ENCODE measurements around the gene RPL10A. TPM values are rescaled to one million over a fixed set of nuclear protein-coding genes. Genes with fewer than 3 reads are reported as not detected.

Gene RPL10A
- total RNA-seq, 1 experiment from 2014 or later: 1,521 TPM

- DNase-seq (ENCODE audit: low spot score): no peak
These were observed 6.9 kb downstream of the RPL10A start for GRCh38 chr6:35474942-35475570.

GRCh38 chr6:35475573-35475972, 7.4 kb downstream of the RPL10A start:
- DNase-seq (ENCODE audit: low spot score): no peak

- DNase-seq (ENCODE audit: low spot score): no peak
These were observed 7.8 kb downstream of the RPL10A start for GRCh38 chr6:35476004-35476403.

- DNase-seq (ENCODE audit: low spot score): no peak
These were observed 8.8 kb downstream of the RPL10A start for GRCh38 chr6:35477028-35477427.

- no peak for DNase-seq (ENCODE audit: low spot score)
These were observed 9.5 kb downstream of the RPL10A start for GRCh38 chr6:35477551-35478179.

- no peak for DNase-seq (ENCODE audit: low spot score)
These were observed 10.1 kb downstream of the RPL10A start for GRCh38 chr6:35478259-35478658.

- no peak for DNase-seq (ENCODE audit: low spot score)
These were observed 12.0 kb downstream of the RPL10A start for GRCh38 chr6:35480176-35480575.

GRCh38 chr6:35481226-35481625, 13.0 kb downstream of the RPL10A start:
- DNase-seq (ENCODE audit: low spot score): no peak

GRCh38 chr6:35483062-35483461, 14.9 kb downstream of the RPL10A start:
- DNase-seq (ENCODE audit: low spot score): no peak

- DNase-seq (ENCODE audit: low spot score): no peak
These were observed 15.3 kb downstream of the RPL10A start for GRCh38 chr6:35483490-35483889.

GRCh38 chr6:35483893-35484645, 15.9 kb downstream of the RPL10A start:
- DNase-seq (ENCODE audit: low spot score): no peak

- no peak for DNase-seq (ENCODE audit: low spot score)
These were observed 16.8 kb downstream of the RPL10A start for GRCh38 chr6:35484921-35485392.

GRCh38 chr6:35485402-35485877, 17.2 kb downstream of the RPL10A start:
- no peak for DNase-seq (ENCODE audit: low spot score)

GRCh38 chr6:35486005-35486925, 18.1 kb downstream of the RPL10A start:
- no peak for DNase-seq (ENCODE audit: low spot score)

GRCh38 chr6:35487658-35488516, 19.7 kb downstream of the RPL10A start:
- DNase-seq (ENCODE audit: low spot score): peak; percentile 74

GRCh38 chr6:35488517-35488862, 20.3 kb downstream of the RPL10A start:
- DNase-seq (ENCODE audit: low spot score): no peak

GRCh38 chr6:35489066-35489465, 20.9 kb downstream of the RPL10A start:
- DNase-seq (ENCODE audit: low spot score): no peak

GRCh38 chr6:35489995-35490791, 22.0 kb downstream of the RPL10A start:
- no peak for DNase-seq (ENCODE audit: low spot score)

GRCh38 chr6:35490821-35491557, 22.8 kb downstream of the RPL10A start:
- DNase-seq (ENCODE audit: low spot score): no peak

All from H4 (cell line).